Measurements from ENCODE around the gene GFM1. TPM values are rescaled to one million over a fixed set of nuclear protein-coding genes. Genes with fewer than 3 reads are reported as not detected.
A peak's percentile ranks its signal among the peaks of the same experiment; 100 is the strongest.

GFM1 gene
- total RNA-seq, 1 experiment from 2014 or later, result 50.6 TPM

GRCh38 chr3:158727206-158728060, 83.1 kb downstream of the GFM1 start:
- DNase-seq (ENCODE audit: low read depth), result peak; percentile 75

DNA sequence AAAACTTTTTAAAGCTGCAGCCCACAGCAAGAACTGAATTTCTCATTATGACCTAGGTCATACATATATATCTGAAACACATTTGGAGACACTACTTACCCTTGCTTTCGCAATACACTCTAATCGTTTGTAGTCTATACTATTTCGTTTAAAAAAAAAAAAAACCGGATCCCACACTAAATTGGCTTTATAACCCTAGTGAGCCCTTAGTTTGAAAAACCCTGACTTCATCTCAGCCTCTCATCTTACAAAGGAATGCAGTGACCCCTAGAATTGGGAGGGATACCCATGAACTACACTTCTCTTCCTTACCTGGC, 83.7 kb downstream of the GFM1 start:
- no peak for DNase-seq (ENCODE audit: low read depth)

GRCh38 chr3:158728851-158729250, 84.5 kb downstream of the GFM1 start:
- no peak for DNase-seq (ENCODE audit: low read depth)

- DNase-seq (ENCODE audit: low read depth), result no peak
Measured at GRCh38 chr3:158731486-158731885, 87.2 kb downstream of the GFM1 start.

- DNase-seq (ENCODE audit: low read depth), result peak; percentile 59
Measured at GRCh38 chr3:158731938-158732855, 87.9 kb downstream of the GFM1 start, which contains the start of gene RARRES1. RARRES1 (minus strand) TSS chr3:158732457; CDS start chr3:158732415, 42 bp downstream.

DNA sequence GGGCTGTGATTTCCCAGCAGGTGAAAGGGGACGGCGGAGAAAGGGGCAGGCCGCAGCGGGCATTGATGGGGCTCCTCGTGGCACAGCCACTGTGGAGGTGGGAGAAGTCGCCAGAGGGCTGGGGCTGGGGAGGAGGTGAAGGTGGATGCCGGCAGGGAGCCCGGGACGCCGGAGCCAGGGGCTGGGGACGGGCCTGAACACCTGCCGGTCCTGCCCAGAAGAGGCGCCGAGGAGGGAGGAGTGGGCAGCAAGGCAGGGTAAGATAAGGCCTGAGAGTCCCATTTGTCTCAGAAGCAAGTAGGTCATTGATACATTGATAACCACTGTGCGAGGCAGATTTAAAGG, 88.5 kb downstream of the GFM1 start:
- no peak for DNase-seq (ENCODE audit: low read depth)

GRCh38 chr3:158733656-158734055, 89.3 kb downstream of the GFM1 start:
- no peak for DNase-seq (ENCODE audit: low read depth)

DNA sequence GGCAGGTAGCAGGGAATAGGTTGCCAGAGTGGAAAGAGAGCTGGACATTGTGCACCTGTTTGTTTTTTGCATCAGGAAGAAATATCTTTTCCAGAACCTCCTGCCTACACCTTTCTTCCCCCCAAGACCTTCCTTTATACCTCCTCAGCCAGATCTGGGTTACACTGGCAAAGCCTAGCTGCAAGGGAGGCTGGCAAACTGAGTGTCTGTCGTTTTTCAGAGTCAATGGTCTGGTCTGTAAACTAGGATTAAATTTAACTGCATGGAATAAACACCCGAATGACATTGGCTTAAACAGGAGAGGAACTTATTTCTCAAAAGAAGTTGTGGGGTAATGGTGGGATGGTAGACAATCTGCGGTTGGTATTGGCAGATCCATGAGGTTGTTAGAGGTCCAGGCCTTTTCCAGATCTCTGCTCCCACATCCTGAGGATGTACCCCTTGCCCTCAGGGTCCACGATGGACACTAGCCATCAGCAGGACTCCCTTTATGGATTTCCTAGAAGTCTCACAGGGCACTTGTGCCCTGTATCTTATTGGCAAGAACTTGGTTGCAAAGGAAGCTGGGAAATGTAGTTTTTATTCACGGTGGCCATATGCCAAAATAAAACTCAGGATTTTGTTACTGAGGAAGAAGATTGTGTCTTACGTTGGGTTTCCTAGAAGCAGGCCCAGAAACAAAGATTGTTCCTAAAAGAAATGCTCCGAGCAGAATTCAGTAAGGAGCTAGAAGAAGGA, 91.1 kb downstream of the GFM1 start:
- DNase-seq (ENCODE audit: low read depth), result no peak

GRCh38 chr3:158737410-158737809, 93.1 kb downstream of the GFM1 start:
- DNase-seq (ENCODE audit: low read depth), result no peak

DNA sequence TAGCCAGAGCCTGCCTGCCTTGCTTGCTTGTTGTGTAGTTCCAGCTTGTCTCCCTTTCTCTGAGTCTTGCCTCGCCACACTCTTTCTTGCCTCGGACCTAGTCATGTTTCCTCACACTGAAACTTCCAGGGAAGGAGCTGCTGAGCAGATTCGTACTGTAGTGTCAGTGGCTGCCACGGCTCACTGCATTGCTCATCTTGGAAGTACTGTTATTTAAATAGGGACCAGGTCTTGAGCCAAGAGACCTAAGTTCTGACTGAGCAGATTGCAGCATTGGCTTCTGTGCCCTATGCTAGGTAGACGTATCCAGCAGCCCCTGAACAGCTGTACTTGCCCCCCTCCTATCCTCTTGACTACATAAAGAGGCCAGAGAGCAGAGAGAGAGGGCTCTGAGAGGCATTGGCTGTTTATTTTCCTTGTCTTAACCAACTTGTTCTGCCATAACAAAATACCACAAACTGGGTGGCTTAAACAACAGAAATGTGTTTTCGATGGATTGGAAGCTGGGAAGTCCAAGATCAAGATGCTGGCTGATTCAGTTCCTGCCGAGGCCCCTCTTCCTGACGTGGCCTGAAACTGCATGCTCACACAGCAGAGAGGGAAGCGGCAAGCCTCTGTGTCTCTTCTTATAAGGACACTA, 93.8 kb downstream of the GFM1 start:
- no peak for DNase-seq (ENCODE audit: low read depth)

DNA sequence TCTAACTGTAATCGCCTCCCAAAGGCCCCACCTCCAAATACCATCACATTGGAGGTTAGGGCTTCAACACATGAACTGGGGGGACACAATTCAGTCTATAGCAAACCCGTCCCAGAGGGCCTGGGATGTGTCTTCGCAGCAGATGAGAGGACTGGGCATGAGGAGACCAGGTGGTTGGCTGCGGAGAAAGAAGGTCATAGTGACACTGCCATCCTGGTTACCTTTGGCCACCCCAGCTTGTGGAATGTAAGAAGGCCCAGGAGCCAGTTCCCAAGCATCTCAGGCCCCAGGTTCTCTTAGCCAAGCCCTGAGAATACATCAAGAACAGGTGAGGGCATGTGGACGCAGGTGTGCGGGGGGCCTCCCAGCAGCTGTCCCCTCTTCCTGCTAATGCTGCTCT, 94.3 kb downstream of the GFM1 start:
- DNase-seq (ENCODE audit: low read depth), result no peak

- no peak for DNase-seq (ENCODE audit: low read depth)
Measured at GRCh38 chr3:158739078-158739477, 94.8 kb downstream of the GFM1 start.

GRCh38 chr3:158739661-158740060, 95.3 kb downstream of the GFM1 start:
- no peak for DNase-seq (ENCODE audit: low read depth)

Other genes with a start within 250 kb of the GFM1 start
- 32.0 and 35.5 TPM in 2 replicates for gene MLF1, start 73.3 kb upstream of the GFM1 start, total RNA-seq (2014; rRNA removed; shearing (Covaris generic))
- 13.6 and 21.6 TPM in 2 replicates for gene LXN, start 28.1 kb downstream of the GFM1 start, total RNA-seq (2014; rRNA removed; shearing (Covaris generic))
- gene RARRES1, start 87.9 kb downstream of the GFM1 start, total RNA-seq (2014; rRNA removed; shearing (Covaris generic)), result 3.7 and 4.0 TPM in 2 replicates
- 105 and 119 TPM in 2 replicates for gene MFSD1, start 157.5 kb downstream of the GFM1 start, total RNA-seq (2014; rRNA removed; shearing (Covaris generic))